HCT116 (cell line): ENCODE results near the gene DENND11. TPM values are rescaled to one million over a fixed set of nuclear protein-coding genes. Genes with fewer than 3 reads are reported as not detected.

Experiments used
- ATAC-seq: fragments of 200-7000 bp; cut with Tn5 transposase; 2 replicates; pipeline ENCODE4 v1.9.1; 2020; ENCODE audit warnings: mild to moderate bottlenecking, moderate library complexity
- BruUV-seq: library from RNA; stranded (reverse); fragments of 400-500 nt; replicated peaks from 2 replicates; lab custom pipeline; 2021; lab: Mats Ljungman, UMichigan
- CTCF ChIA-PET: fragments of 300-600 bp; sonication (Branson Sonifier 250); formaldehyde crosslinking; loops from one replicate; lab custom pipeline; 2021; ENCODE audit warnings: antibody characterized with exemption; lab: Charles Lee
- POLR2A ChIA-PET: fragments of 300-600, 350-600 bp; sonication (Branson Sonifier 250); formaldehyde crosslinking; loops from one replicate; lab custom pipeline; 2021; ENCODE audit warnings: antibody characterized with exemption; lab: Charles Lee
- RAD21 ChIA-PET, 2 experiments: fragments of 300-600 bp; sonication (Branson Sonifier 250); formaldehyde crosslinking; loops; one replicate each; lab custom pipeline; 2023; ENCODE audit warnings: low total read pairs in 2 of 2; ENCODE audit not compliant: uncharacterized antibody in 2 of 2, unreplicated experiment in 2 of 2, low non-redundant PET in 1 of 2; lab: Charles Lee
- DNase-seq: peaks from one replicate; pipeline ENCODE4 v3.0.0-alpha.2; 2010; ENCODE audit warnings: low read depth, low spot score
- H2AFZ ChIP-seq: fragments of 200-600 bp; shearing (Covaris generic), sonication (generic); 2 replicates; pipeline ENCODE4 v1.6.1; 2017; ENCODE audit warnings: low read depth, mixed run types, mixed read lengths, antibody characterized with exemption, low read length; ENCODE audit not compliant: poor library complexity, severe bottlenecking
- H3K27ac ChIP-seq: 2 replicates; pipeline ENCODE4 v1.5.1; 2012; ENCODE audit warnings: low read depth, low read length
- H3K27me3 ChIP-seq: fragments of 200-600 bp; sonication (generic); 2 replicates; pipeline ENCODE4 v1.6.1; 2016; ENCODE audit warnings: mixed run types, low read length, mixed read lengths; ENCODE audit not compliant: insufficient read depth
- H3K36me3 ChIP-seq, 2 experiments: fragments of 200-500 bp in 1 of 2; fragments of 200-600 bp in 1 of 2; sonication (Bioruptor generic) in 1 of 2; sonication (generic) in 1 of 2; 2 replicates each; pipeline versions ENCODE4 v1.5.1 to v1.6.1; 2014 to 2016; ENCODE audit warnings: low read length in 2 of 2, inconsistent platforms in 1 of 2, mixed read lengths in 1 of 2, mixed run types in 1 of 2; ENCODE audit not compliant: insufficient read depth in 2 of 2, control insufficient read depth in 1 of 2
- H3K4me1 ChIP-seq, 2 experiments: fragments of 200-600 bp in 1 of 2; sonication (generic) in 1 of 2; 2 replicates each; pipeline versions ENCODE4 v1.5.1 to v1.6.1; 2012 to 2017; ENCODE audit warnings: low read length in 2 of 2, inconsistent platforms in 1 of 2, mild to moderate bottlenecking in 1 of 2, mixed read lengths in 1 of 2, mixed run types in 1 of 2, moderate library complexity in 1 of 2; ENCODE audit not compliant: insufficient read depth in 2 of 2, control insufficient read depth in 1 of 2
- H3K4me2 ChIP-seq: fragments of 200-600 bp; sonication (generic); 2 replicates; pipeline ENCODE4 v1.6.1; 2017; ENCODE audit warnings: mixed run types, low read length, mixed read lengths
- H3K4me3 ChIP-seq, 2 experiments: fragments of 200-600 bp in 1 of 2; sonication (generic) in 1 of 2; replicated peaks in 1 of 2; 2 replicates each; pipeline ENCODE4 v1.5.1; 2011 to 2016; ENCODE audit warnings: low read length in 2 of 2, control low read depth in 1 of 2, low read depth in 1 of 2, mild to moderate bottlenecking in 1 of 2, mixed read lengths in 1 of 2, mixed run types in 1 of 2
- H3K79me2 ChIP-seq: fragments of 200-600 bp; sonication (generic); 2 replicates; pipeline ENCODE4 v1.6.1; 2017; ENCODE audit warnings: mild to moderate bottlenecking, mixed run types, low read length, moderate library complexity, mixed read lengths; ENCODE audit not compliant: insufficient read depth
- H3K9ac ChIP-seq: fragments of 200-600 bp; sonication (generic); 2 replicates; pipeline ENCODE4 v1.6.1; 2016; ENCODE audit warnings: low read length, mixed read lengths
- H3K9me2 ChIP-seq: fragments of 200-600 bp; sonication (generic), shearing (Covaris generic); 2 replicates; pipeline ENCODE4 v1.6.1; 2017; ENCODE audit warnings: mixed run types, mild to moderate bottlenecking, moderate library complexity; ENCODE audit not compliant: insufficient read depth
- H3K9me3 ChIP-seq, 2 experiments: fragments of 200-500 bp in 1 of 2; fragments of 200-600 bp in 1 of 2; sonication (Bioruptor generic) in 1 of 2; sonication (generic) in 1 of 2; 2 replicates each; pipeline ENCODE4 v1.6.1; 2014 to 2017; ENCODE audit warnings: low read length in 2 of 2, mixed read lengths in 2 of 2, inconsistent platforms in 1 of 2, low read depth in 1 of 2, mild to moderate bottlenecking in 1 of 2, mixed run types in 1 of 2, moderate library complexity in 1 of 2; ENCODE audit not compliant: control insufficient read depth in 1 of 2, insufficient read depth in 1 of 2
- H4K20me1 ChIP-seq: fragments of 200-600 bp; sonication (generic), shearing (Covaris generic); 2 replicates; pipeline ENCODE4 v1.6.1; 2017; ENCODE audit warnings: mixed run types, mild to moderate bottlenecking, moderate library complexity; ENCODE audit not compliant: insufficient read depth
- CEBPB ChIP-seq: IDR thresholded peaks from 2 replicates; pipeline ENCODE4 v1.6.1; 2012; ENCODE audit warnings: low read depth
- EZH2phosphoT487 ChIP-seq: fragments of 200-600 bp; IDR thresholded peaks from 2 replicates; pipeline ENCODE4 v1.6.1; 2018; ENCODE audit warnings: antibody characterized with exemption, borderline replicate concordance
- POLR2A ChIP-seq: IDR thresholded peaks from 2 replicates; pipeline ENCODE4 v1.7.0; 2011; ENCODE audit warnings: borderline replicate concordance; ENCODE audit not compliant: insufficient read depth, insufficient read length; ENCODE audit errors: extremely low read depth
- RAD21 ChIP-seq: IDR thresholded peaks from 2 replicates; pipeline ENCODE4 v1.6.1; 2012; ENCODE audit warnings: low read depth, mild to moderate bottlenecking
- TCF7L2 ChIP-seq: IDR thresholded peaks from 2 replicates; pipeline ENCODE4 v1.7.0; 2011; ENCODE audit warnings: borderline replicate concordance, inconsistent platforms; ENCODE audit not compliant: insufficient read depth, insufficient read length; ENCODE audit errors: extremely low read depth
- YY1 ChIP-seq: IDR thresholded peaks from 2 replicates; pipeline ENCODE4 v1.6.1; 2011; ENCODE audit warnings: low read length, low read depth, moderate library complexity, mild to moderate bottlenecking; ENCODE audit not compliant: insufficient replicate concordance; ENCODE audit errors: extremely low read depth
- ZFX ChIP-seq: fragments of 450-650 bp; IDR thresholded peaks from 2 replicates; pipeline ENCODE4 v1.6.1; 2017
- intact Hi-C: fragments of 100-400 bp; cut with micrococcal nuclease; formaldehyde crosslinking; loops from 2 replicates; pipeline ENCODE4 v1.10.0; 2022
- total RNA-seq: library from RNA; stranded (reverse); gene quantifications from one replicate; pipeline ENCODE4 v1.2.1, GENCODE V29; 2021; ENCODE audit not compliant: unreplicated experiment
- TF ChIP-seq, protein P1 (sequence below): IDR thresholded peaks from 2 replicates; pipeline ENCODE4 v1.6.1; 2012; ENCODE audit warnings: low read depth
- TF ChIP-seq, protein P2 (sequence below), 3 experiments: fragments of 200-600 bp in 1 of 3; sonication (generic) in 1 of 3; IDR thresholded peaks in 2 of 3; conservative IDR thresholded peaks in 1 of 3; 2 replicates each; pipeline ENCODE4 v1.5.1; 2012 to 2017; ENCODE audit warnings: low read depth in 2 of 3, low read length in 2 of 3, antibody characterized with exemption in 1 of 3, borderline replicate concordance in 1 of 3, control low read depth in 1 of 3, mild to moderate bottlenecking in 1 of 3, mixed read lengths in 1 of 3, mixed run types in 1 of 3, moderate library complexity in 1 of 3; ENCODE audit not compliant: insufficient read depth in 1 of 3
- TF ChIP-seq, protein P3 (sequence below): IDR thresholded peaks from 2 replicates; pipeline ENCODE4 v1.6.1; 2012

DENND11 gene
- total RNA-seq, 1 experiment from 2014 or later, result 23.4 TPM

DNA sequence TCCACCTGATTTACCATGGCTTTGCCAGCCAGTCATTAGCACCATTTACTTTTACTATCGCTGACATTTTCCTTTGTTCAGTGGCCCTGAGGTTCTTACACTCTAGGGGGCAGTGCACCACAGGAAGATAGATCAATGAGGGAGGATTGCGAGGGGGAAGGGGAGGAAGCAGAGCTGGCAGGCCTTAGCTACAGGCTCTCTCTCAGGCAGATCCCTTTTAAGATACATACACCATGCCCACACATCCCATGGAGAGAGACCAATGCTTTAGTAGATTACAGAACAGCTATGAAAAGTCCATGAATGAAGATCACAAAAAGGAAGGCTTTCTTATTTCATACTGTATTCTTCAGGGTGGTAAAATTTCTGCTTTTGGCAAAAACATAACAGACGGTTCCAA lies 47.4 kb downstream of the DENND11 start:
- peak; percentile 89 for ATAC-seq
- H3K36me3 ChIP-seq, result peaks cover 0 to 14% of the 10 kb centered on the region in 2 experiments; a peak in 3 of 4 replicates
- BruUV-seq, result no TSS peak

More for the DNA sequence above, 47.4 kb downstream of the DENND11 start:
- POLR2A ChIA-PET, result interaction anchor here (0.9 kb wide), 1 partner anchor 84 kb away, joined by 3 read pairs; the partner anchor contains the start of gene SSBP1
- Histone ChIP-seq H3K9me2 (no peaks in the 10 kb centered on the region), H3K27ac (no peak overlapping the region), H3K4me2 (no peak overlapping the region), H3K79me2 (no peaks in the 10 kb centered on the region), H3K4me3 (no peak overlapping the region), H3K4me1 (no peaks in the 10 kb centered on the region), H3K27me3 (no peaks in the 10 kb centered on the region), H2AFZ (no peak overlapping the region), H3K9ac (no peak overlapping the region), H3K9me3 (no peaks in the 10 kb centered on the region), H4K20me1 (no peaks in the 10 kb centered on the region)
- intact Hi-C loops, result loop anchor here (1.0 to 5.0 kb wide), 4 partner anchors 84 to 534 kb away; partner anchors contain the start of gene SSBP1
- RAD21 ChIA-PET, result no interaction called here
- peak; percentile 41 for DNase-seq
- CTCF ChIA-PET, result interaction anchor here (0.6 to 3.3 kb wide), 13 partner anchors 8 to 239 kb away, joined by 3 to 21 read pairs (median 3); partner anchors contain the start of gene SSBP1
- TF ChIP-seq RAD21 (peak; percentile 71), ZFX (no peak), TCF7L2 (no peak), YY1 (peak; percentile 24), EZH2phosphoT487 (no peak), POLR2A (no peak), CEBPB (no peak)
- TF ChIP-seq, protein P1, sequence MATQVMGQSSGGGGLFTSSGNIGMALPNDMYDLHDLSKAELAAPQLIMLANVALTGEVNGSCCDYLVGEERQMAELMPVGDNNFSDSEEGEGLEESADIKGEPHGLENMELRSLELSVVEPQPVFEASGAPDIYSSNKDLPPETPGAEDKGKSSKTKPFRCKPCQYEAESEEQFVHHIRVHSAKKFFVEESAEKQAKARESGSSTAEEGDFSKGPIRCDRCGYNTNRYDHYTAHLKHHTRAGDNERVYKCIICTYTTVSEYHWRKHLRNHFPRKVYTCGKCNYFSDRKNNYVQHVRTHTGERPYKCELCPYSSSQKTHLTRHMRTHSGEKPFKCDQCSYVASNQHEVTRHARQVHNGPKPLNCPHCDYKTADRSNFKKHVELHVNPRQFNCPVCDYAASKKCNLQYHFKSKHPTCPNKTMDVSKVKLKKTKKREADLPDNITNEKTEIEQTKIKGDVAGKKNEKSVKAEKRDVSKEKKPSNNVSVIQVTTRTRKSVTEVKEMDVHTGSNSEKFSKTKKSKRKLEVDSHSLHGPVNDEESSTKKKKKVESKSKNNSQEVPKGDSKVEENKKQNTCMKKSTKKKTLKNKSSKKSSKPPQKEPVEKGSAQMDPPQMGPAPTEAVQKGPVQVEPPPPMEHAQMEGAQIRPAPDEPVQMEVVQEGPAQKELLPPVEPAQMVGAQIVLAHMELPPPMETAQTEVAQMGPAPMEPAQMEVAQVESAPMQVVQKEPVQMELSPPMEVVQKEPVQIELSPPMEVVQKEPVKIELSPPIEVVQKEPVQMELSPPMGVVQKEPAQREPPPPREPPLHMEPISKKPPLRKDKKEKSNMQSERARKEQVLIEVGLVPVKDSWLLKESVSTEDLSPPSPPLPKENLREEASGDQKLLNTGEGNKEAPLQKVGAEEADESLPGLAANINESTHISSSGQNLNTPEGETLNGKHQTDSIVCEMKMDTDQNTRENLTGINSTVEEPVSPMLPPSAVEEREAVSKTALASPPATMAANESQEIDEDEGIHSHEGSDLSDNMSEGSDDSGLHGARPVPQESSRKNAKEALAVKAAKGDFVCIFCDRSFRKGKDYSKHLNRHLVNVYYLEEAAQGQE, result no peak
- TF ChIP-seq, protein P2, sequence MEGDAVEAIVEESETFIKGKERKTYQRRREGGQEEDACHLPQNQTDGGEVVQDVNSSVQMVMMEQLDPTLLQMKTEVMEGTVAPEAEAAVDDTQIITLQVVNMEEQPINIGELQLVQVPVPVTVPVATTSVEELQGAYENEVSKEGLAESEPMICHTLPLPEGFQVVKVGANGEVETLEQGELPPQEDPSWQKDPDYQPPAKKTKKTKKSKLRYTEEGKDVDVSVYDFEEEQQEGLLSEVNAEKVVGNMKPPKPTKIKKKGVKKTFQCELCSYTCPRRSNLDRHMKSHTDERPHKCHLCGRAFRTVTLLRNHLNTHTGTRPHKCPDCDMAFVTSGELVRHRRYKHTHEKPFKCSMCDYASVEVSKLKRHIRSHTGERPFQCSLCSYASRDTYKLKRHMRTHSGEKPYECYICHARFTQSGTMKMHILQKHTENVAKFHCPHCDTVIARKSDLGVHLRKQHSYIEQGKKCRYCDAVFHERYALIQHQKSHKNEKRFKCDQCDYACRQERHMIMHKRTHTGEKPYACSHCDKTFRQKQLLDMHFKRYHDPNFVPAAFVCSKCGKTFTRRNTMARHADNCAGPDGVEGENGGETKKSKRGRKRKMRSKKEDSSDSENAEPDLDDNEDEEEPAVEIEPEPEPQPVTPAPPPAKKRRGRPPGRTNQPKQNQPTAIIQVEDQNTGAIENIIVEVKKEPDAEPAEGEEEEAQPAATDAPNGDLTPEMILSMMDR (IDR thresholded peaks at IDR 0.05 in 2 of 3, conservative IDR thresholded peaks at IDR 0.05 in 1 of 3; ENCODE audit: borderline replicate concordance in 1 of 3, insufficient read depth in 1 of 3, low read depth in 2 of 3, low read length in 2 of 3), result peak; percentile 76 to 78 (median 78); a peak in 5 of 6 replicates
- TF ChIP-seq, protein P3, sequence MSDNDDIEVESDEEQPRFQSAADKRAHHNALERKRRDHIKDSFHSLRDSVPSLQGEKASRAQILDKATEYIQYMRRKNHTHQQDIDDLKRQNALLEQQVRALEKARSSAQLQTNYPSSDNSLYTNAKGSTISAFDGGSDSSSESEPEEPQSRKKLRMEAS, result no peak
